HG03196 (cell line): ENCODE data around the gene TRMT2A.

ENCODE experiments used
- ATAC-seq: cut with Tn5 transposase; IDR thresholded peaks from one replicate; pipeline ENCODE4 v1.9.1; 2021; ENCODE audit not compliant: unreplicated experiment

Gene TRMT2A

DNA sequence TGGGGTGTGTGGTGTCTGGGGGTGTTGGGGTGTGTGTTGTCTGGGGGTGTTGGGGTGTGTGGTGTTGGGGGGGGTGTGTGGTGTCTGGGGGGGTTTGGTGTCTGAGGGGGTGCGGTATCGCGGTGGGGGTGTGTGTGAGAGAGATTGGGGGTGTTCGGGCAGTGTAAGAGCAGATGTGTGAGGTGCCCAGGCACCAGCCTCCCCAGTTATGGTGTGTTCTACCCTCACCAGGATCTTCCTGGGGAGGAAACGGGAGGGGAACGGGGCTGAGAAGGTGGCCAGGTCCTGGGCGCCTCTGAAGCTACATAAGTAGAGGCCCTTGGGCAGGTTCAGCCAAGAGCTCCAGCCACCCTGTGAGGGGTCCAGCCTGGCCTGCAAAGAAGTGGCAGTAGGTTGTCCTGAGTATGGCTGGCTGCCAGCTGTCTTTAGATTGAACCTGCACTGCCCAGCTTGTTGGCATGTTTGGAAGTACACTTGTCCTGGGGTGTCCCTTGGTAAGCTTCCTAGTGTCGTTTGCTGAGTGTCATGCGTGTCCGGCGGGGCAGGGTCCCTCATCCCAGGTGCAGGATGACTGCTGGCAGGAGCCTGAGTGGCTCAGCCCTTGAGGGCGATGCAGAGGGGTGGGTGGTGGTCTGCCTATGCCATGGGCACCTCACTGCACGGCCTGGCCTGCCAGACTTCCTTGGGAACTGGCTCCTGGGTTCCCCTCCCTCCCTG, 6.5 kb upstream of the TRMT2A start:
- ATAC-seq: no peak

- ATAC-seq: no peak
These were observed 4.9 kb upstream of the TRMT2A start for GRCh38 chr22:20121856-20122415.

DNA sequence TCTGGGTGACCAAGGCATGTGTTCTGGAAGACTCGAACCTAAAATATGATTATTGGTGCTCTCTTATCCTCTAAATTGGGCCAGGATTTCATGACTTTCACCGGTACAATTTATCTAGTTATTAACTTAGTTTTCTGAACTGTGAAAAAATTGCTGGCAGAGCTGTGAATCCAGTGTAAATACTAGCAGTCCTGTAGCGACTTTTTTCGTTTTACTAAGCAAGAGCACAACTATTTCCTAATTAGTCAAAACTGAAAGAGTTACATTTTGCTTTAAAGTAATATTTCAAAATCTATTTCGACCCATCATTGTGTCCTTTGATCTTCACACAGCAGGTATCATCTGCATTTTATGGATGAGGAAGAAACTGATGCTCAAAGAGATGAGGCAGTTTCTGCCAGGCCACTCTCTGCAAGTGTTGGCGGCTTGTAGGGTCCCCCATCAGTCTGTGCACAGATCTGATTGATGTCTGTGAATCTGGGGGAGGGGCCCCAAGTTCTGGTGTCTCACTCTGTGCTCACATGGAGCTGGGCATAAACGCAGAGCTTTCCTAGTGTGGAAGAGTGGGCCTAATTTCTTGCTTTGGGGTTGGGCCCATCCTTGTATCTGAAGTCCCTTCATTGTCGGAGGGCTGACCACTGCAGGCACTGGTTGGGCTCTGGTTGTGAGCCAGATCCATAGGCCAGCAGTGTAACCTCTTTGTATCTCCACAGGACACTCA, 1.4 kb upstream of the TRMT2A start:
- ATAC-seq: no peak

- ATAC-seq: no peak
These were observed 740 bp upstream of the TRMT2A start for GRCh38 chr22:20117633-20118299.

GRCh38 chr22:20116376-20116950, 563 bp downstream of the TRMT2A start:
- no peak for ATAC-seq

DNA sequence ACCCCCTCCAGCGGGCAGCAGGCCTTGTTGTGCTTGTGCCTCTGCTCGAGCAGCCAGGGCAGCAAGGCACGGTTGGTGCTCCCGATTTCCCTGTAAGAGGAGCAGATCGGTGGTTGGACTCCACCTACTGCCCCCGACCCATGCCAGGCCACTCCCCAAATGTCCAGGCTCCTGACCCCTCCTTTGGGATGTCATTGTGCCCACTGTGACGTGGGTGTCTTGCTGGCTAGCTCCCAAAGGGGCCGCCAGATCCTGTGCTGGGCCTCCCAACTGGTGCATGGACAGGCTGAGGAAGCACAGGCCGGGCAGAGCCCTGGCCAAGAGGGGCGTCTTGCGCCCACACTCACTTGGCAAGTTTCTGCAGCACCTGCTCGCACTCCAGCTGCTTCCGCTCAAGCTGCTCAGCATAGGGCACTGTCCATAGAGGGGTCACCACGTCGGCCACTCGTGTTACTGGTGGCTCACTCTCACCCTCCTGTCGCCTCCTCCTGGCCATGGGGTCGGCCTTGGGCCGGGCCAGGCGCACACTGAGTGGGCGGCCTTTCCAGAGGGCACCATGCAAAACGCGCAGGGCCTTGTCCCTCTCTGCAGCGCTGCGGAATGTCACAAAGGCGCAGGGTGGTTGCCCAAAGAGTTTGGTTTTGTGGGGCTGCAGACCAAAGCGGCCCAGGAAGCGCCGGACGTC, 1.2 kb downstream of the TRMT2A start, which contains the start of gene RANBP1:
RANBP1 (plus strand) TSS at position 414 of the 685 bp plus-strand sequence; CDS start at position 495, 81 bp downstream.
- ATAC-seq: no peak

DNA sequence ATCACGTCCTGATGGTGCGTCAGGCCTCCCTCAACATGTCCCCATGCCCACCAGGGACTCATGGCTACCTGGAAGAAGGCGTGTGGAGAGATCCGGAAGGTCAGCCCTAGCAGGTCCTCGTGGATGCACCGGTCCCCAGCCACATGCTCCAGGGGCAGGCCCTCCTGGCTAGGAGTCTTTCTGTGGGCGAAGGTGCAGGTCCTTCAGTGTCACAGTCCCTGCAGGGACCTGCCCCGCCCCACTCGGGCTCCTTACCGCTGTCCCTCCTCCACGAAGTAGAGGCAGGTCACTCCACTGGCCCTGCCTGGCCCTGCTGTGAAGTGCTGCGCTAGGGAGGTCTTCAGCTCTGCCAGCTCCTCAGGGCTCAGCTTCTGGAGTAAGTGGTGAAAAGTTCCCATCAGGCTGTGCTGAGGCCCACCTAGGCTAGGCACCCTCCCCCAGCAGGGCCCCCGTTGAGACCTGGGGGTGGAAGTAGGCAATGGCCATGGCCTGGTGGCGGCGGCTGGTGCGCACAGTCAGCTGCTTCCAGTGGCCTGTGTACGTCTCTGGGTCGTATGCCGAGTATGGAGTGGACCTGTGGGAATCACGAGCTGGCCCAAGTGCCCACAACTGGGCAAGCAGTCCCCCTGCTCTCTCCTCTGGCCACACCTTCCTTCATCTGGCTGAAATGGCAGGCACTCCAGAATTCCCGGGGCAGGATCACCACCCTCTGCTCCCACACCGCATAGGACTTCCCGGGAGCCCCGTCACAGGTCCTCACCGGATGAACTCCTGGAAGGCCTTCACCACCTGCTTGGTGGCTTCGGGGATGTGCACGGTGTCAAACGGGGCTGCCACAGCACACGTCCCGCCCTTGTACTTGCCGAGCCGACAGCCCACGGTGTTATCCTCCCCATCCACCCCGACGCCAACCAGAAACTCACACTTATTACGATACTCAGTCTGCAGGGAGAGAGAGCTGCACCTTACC, 2.2 kb downstream of the TRMT2A start:
- ATAC-seq: no peak

- ATAC-seq: no peak
These were observed 3.3 kb downstream of the TRMT2A start for GRCh38 chr22:20113551-20114310.

GRCh38 chr22:20112623-20113511, 4.2 kb downstream of the TRMT2A start:
- no peak for ATAC-seq

DNA sequence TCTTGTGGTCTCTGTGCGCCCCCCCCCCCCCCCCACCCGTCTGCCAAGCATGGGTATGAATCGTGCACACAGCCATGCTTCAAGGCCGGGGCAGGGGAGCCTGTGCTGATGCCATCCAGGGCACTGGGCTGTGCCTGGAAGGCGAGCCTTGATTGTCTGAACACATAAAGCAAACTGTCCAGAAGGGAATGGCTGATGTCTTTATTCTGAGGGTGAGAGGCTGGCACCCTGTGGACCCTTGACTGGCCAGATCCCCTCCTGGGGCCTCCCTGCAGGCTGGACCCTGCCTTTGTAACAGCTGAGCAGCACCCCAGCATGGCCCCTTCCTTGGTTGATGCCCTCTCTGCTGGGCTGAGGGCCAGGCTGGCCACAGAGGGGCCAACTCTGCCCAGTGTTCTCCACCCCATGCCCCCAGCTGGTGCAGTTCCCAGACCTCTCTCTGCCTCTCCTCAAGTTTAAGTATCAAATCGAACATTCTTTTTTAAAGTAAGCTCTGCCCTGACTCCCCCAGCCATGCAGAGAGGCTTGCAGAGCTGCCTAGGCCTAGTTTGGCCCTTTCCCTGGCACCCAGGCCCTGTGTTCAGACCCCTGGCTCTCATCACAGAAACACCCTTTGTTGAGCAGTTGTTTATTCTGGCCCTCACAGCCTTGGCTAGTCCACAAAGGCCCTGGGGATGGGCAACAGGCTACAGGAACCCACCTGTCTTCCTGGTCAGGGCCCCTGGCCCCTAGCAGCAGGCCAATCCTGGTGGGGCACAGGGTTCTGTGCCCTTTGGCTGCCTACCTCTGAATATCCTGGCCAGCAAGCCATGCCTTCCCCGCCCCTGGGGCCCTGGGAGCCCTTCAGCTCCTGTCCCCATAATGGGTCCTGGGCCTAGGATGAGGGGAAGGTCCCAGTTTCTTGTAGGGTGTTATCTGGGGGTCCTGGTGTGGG, 5.1 kb downstream of the TRMT2A start:
- ATAC-seq: no peak

DNA sequence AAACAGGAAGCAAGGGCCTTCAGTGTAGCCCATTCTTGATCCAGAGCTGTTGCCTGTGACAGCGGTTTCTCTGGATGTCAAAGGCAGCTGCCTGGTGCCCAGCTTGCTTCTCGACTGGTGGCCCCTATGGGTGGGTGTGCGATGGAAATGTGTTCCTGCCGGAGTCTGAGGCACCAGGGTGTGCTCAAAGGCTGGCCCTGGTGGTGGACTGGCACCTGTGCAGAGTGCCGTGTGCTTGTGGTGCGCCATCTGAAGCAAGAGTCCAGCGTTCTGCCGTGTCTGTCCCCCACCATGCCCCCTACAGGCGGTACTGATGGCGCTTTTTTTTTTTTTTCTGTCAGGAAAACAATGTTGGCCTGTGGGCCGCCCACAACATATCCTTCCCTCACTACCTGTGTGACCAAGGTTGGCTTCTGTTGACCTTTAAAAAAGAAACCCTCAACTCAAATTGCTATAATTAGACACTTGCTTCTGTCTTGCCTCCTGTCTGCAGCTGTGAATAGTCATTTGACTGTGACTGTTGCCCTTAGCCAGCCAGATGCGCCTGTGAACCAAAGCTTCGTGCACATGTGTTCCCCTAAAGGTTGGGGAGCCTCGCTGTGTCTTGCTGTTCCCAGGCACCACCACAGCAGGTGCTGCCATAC, 5.9 kb downstream of the TRMT2A start:
- no peak for ATAC-seq

- ATAC-seq: no peak
These were observed 6.6 kb downstream of the TRMT2A start for GRCh38 chr22:20110359-20110985.

DNA sequence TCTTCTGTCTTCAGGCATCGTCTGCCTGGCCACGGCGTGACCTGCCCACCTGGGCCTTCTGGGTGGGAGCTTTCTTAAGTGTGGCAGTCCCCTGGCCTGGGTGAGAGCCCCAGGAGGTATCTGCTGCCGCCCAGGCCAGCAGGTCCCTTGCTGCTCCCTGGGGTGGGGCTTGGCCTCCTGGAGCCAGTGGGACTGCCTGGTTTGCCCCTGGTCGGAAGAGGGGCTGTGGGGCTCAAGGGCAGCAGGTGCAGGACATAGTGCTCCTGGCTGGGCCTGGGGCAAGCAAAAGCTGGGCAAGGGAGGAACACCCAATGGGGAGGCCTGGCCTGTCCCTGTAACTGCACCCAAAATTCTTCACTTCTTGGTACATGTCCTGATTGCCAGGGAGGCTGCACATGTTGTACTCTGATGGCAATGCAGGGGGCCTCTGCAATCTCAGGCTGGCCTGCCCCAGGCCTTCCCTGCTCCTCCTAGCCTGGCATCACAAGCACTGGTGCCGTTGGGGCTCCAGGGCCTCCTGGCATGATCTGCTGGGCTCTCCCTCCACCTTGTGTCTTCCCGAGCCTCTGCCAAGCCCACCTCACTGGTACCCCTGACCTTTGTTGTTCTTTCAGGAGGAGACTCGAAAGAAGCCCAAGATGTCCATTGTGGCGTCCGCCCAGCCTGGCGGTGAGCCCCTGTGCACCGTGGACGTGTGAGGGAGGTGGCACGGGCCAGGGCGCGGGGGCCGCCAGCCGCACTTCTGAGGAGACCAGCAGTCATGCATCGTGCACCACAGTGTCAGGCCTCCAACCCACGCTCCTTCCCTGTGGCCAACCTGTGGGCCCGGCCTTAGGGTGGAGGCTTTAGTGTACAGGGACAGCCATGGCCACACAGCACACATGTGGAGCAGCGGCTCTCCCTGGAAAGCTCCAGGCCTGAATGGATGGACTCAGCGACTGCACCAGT, 7.3 kb downstream of the TRMT2A start:
- no peak for ATAC-seq

DNA sequence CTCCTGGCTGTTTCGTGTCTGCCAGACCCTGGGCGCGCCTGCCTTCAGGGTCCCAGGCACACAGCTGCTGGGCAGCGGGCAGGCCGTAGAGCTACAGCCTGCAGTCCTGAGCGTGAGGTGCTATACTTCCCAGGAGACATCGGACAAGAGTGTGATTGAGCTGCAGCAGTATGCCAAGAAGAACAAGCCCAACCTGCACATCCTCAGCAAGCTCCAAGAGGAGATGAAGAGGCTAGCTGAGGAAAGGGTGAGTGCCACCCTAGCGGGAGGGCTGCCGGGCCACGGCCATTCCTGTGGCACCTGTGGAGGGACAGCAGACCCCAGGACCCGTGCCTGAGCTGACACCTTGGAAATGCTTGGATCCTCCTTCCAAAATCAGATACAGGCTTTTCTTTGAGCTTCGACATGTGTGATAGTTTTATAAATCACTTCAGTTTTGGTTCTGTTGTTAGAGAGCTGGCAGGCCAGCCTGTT, 8.2 kb downstream of the TRMT2A start:
- no peak for ATAC-seq
